Measurements from ENCODE around the gene SSR4. TPM values are rescaled to one million over a fixed set of nuclear protein-coding genes. Genes with fewer than 3 reads are reported as not detected.

SSR4 gene
- total RNA-seq, 1 experiment from 2014 or later: 179 TPM

GRCh38 chrX:153805436-153805835 is 11.0 kb downstream of the SSR4 start:
- no peak overlapping the region; a peak in 1 of 5 replicates for H3K4me3 Mint-ChIP-seq
- H2AK5ac ChIP-seq (ENCODE audit: insufficient read length, low read length): no peak overlapping the region
- H3K36me3 Mint-ChIP-seq (ENCODE audit: insufficient read depth in 1 of 3, low read depth in 3 of 3): peaks cover 9 to 30% (median 19%) of the 10 kb centered on the region in 3 experiments; a peak in 6 of 7 replicates
- peaks cover 7% of the 10 kb centered on the region for H3K27me3 Mint-ChIP-seq (ENCODE audit: low read depth)
- H2BK20ac ChIP-seq (ENCODE audit: low read depth, low read length, poor library complexity, severe bottlenecking): no peak overlapping the region
- no peak for DNase-seq
- peaks cover 57 to 68% of the 10 kb centered on the region in 2 experiments for H3K9me3 Mint-ChIP-seq
- H3K23ac ChIP-seq (ENCODE audit: insufficient read length, low read depth, low read length): no peak overlapping the region
- H3K14ac ChIP-seq (ENCODE audit: insufficient read depth, low read length): no peak overlapping the region
- no peak overlapping the region for H3T11ph ChIP-seq (ENCODE audit: low read length)
- no peak overlapping the region for H3K27ac ChIP-seq (ENCODE audit: insufficient read length, low read depth, low read length)
- no peak overlapping the region for H2AFZ ChIP-seq (ENCODE audit: low read length)
- H3K79me1 ChIP-seq (ENCODE audit: insufficient read depth, low read depth, low read length, poor library complexity, severe bottlenecking): no peaks in the 10 kb centered on the region
- no peaks in the 10 kb centered on the region for H3K4me1 ChIP-seq (ENCODE audit: insufficient read depth, low read length)
- no peaks in the 10 kb centered on the region for H3K23me2 ChIP-seq (ENCODE audit: insufficient read length, low read depth, low read length, poor library complexity, severe bottlenecking)
- H2BK12ac ChIP-seq (ENCODE audit: insufficient read length, low read depth, low read length): no peak overlapping the region
- H2BK120ac ChIP-seq (ENCODE audit: low read depth, low read length, poor library complexity, severe bottlenecking): no peak overlapping the region
- no peak overlapping the region for H3K4me2 ChIP-seq (ENCODE audit: insufficient read depth, insufficient read length, low read length)
- no peak overlapping the region for H3K56ac ChIP-seq (ENCODE audit: insufficient read length, low read depth, low read length)
- H2BK15ac ChIP-seq (ENCODE audit: low read depth, low read length): no peak overlapping the region
- no peak overlapping the region for H4K8ac ChIP-seq (replicated peaks; ENCODE audit: insufficient read length, low read depth, low read length)
- peaks cover 22% of the 10 kb centered on the region for H3K9me3 ChIP-seq (ENCODE audit: control insufficient read depth, low read depth, low read length)
- H4K20me1 ChIP-seq (ENCODE audit: control insufficient read depth, insufficient read depth, insufficient read length): no peaks in the 10 kb centered on the region
- no peaks in the 10 kb centered on the region for H3K27me3 ChIP-seq (ENCODE audit: insufficient read depth, low read length)
- no CpG with 5 or more reads among the region's 13 CpGs for WGBS (ENCODE audit: extremely low coverage, insufficient read length, low lambda C conversion rate)
- H3K9ac ChIP-seq (ENCODE audit: extremely low read depth, insufficient read length, low read length): no peak overlapping the region
- no peak overlapping the region; a peak in 1 of 7 replicates for H3K27ac Mint-ChIP-seq
- H3K18ac ChIP-seq (ENCODE audit: insufficient read length, low read depth, low read length): no peak overlapping the region
- H3K79me2 ChIP-seq (ENCODE audit: insufficient read depth, low read length): peaks cover 9% of the 10 kb centered on the region; the same call in 1 of the 2 replicates
- TF ChIP-seq CTCF (conservative IDR thresholded peaks at IDR 0.05): no peak
- H3K4ac ChIP-seq (ENCODE audit: low read depth, low read length): no peak overlapping the region
- H4K91ac ChIP-seq (ENCODE audit: insufficient read length, low read depth, low read length): no peak overlapping the region
- H4K5ac ChIP-seq (ENCODE audit: insufficient read length, low read depth, low read length): no peak overlapping the region
- no peaks in the 10 kb centered on the region for H3K4me1 Mint-ChIP-seq
- H2BK5ac ChIP-seq (ENCODE audit: insufficient read length, low read length): no peak overlapping the region

Data from H9 (cell line).